Activated T-cell treated with anti-CD3 and anti-CD28 coated beads, Interleukin-2, amount 50 U/mL, for 48 hours (primary cell): ENCODE data around the gene MIPOL1.

ENCODE experiments used
- DNase-seq, 2 experiments: peaks; one replicate each; pipeline ENCODE4 v3.0.0-alpha.2; 2020

MIPOL1 gene

GRCh38 chr14:37589715-37590427 is 392.1 kb downstream of the MIPOL1 start:
- no peak for DNase-seq

- DNase-seq = no peak
Observed at GRCh38 chr14:37590428-37591139, 392.8 kb downstream of the MIPOL1 start.

GRCh38 chr14:37591311-37591940 is 393.7 kb downstream of the MIPOL1 start:
- peak in 1 of 2 experiments; percentile 18 for DNase-seq

GRCh38 chr14:37591941-37592481 is 394.3 kb downstream of the MIPOL1 start:
- peak in 1 of 2 experiments; percentile 18 for DNase-seq

GRCh38 chr14:37592482-37593408 is 395.0 kb downstream of the MIPOL1 start:
- DNase-seq = no peak

GRCh38 chr14:37593511-37594237 is 395.9 kb downstream of the MIPOL1 start:
- no peak for DNase-seq

GRCh38 chr14:37594238-37594970 is 396.7 kb downstream of the MIPOL1 start:
- DNase-seq = peak; percentile 61 to 66

- DNase-seq = peak in 1 of 2 experiments; percentile 34
Observed at GRCh38 chr14:37594971-37595808, 397.5 kb downstream of the MIPOL1 start, which contains the start of the genes FOXA1 and TTC6. Gene FOXA1, minus strand, starts transcription at chr14:37595249. Its CDS starts 277 bp downstream, at chr14:37594972. Gene TTC6, plus strand, starts transcription at chr14:37595629. Its CDS starts 26,436 bp downstream, at chr14:37622065.

GRCh38 chr14:37595809-37596621 is 398.3 kb downstream of the MIPOL1 start:
- DNase-seq = peak; percentile 75 to 82

GRCh38 chr14:37596790-37597472 is 399.2 kb downstream of the MIPOL1 start:
- no peak for DNase-seq

GRCh38 chr14:37597538-37597913 is 399.8 kb downstream of the MIPOL1 start:
- DNase-seq = no peak

GRCh38 chr14:37597914-37598746 is 400.4 kb downstream of the MIPOL1 start:
- DNase-seq = no peak

- DNase-seq = no peak
Observed at GRCh38 chr14:37598747-37599506, 401.2 kb downstream of the MIPOL1 start.

- no peak for DNase-seq
Observed at GRCh38 chr14:37599507-37600368, 402.0 kb downstream of the MIPOL1 start.
